ENCODE measurements around the gene ARHGAP24.

DNA sequence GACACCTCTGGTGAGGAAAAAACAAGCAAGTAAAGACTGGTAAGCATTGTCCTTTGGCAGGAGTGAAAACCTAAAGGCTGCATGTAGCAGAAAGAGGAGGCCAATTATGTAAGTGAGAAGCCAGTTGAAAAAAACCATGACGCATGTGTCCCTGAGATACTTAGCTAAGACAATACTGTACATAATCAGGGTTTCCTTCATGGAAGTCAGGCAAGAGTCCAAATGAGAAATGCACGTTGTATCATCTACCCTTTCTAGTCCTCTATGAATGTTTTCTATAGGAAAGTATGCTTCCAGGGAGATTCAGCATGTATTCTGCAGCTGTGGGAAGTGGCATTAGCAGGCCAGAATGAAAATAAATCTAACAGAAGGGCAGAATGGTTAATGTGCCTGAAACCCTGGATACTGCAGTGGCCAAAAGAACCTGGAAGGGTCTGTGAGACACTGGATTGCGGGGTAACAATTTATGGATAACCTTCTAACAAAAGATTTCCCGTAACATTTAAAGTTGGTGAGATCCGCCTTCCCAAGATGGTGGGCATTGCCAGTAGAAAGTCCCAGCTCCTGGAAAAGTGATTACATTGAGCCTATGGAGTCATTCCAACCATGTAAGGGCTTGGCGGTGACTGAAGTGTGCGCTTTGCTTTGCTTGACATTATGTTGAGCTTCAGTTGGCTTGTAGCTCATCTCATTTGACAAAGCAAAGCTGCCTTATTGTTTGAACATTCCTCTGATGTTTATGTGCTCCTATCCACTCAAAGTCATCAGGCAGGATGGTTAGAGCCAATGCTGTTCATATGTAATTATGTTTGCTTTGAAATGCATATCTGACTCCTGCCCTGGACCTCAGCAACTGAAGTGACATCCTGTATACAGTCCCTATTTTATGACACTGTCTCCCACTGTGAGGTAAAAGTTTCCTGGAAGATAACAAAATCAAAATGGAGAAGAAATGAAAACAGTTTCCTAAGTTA, 200.4 kb downstream of the ARHGAP24 start:
- TF ChIP-seq, protein P1, sequence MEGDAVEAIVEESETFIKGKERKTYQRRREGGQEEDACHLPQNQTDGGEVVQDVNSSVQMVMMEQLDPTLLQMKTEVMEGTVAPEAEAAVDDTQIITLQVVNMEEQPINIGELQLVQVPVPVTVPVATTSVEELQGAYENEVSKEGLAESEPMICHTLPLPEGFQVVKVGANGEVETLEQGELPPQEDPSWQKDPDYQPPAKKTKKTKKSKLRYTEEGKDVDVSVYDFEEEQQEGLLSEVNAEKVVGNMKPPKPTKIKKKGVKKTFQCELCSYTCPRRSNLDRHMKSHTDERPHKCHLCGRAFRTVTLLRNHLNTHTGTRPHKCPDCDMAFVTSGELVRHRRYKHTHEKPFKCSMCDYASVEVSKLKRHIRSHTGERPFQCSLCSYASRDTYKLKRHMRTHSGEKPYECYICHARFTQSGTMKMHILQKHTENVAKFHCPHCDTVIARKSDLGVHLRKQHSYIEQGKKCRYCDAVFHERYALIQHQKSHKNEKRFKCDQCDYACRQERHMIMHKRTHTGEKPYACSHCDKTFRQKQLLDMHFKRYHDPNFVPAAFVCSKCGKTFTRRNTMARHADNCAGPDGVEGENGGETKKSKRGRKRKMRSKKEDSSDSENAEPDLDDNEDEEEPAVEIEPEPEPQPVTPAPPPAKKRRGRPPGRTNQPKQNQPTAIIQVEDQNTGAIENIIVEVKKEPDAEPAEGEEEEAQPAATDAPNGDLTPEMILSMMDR (IDR thresholded peaks at IDR 0.05) = no peak
- no peak for TF ChIP-seq POLR2A (IDR thresholded peaks at IDR 0.05)

Measured in esophagus squamous epithelium (tissue), 4 donors.